HEK293 (cell line): Measurements from ENCODE around the gene MAPRE3.

Source experiments
- CTCF ChIA-PET: fragments of 350-600 bp; formaldehyde crosslinking; extraction: SDS; loops from one replicate; lab custom pipeline; 2021; ENCODE audit warnings: antibody characterized with exemption; lab: Yijun Ruan, JAX
- POLR2A ChIA-PET: fragments of 300-600 bp; formaldehyde crosslinking; extraction: SDS; loops from one replicate; lab custom pipeline; 2020; ENCODE audit warnings: antibody characterized with exemption, inconsistent platforms; lab: Yijun Ruan, JAX
- H3K27ac ChIP-seq: fragments of 200-500 bp; sonication (Bioruptor generic); 2 replicates; pipeline ENCODE4 v1.5.1; 2014; ENCODE audit warnings: low read depth, low read length, control low read depth, inconsistent platforms; ENCODE audit errors: extremely low read depth
- H3K36me3 ChIP-seq, 2 experiments: fragments of 200-500 bp in 1 of 2; sonication (Bioruptor generic) in 1 of 2; 1 replicate in 1 of 2; 2 replicates in 1 of 2; pipeline ENCODE4 v1.5.1; 2014 to 2017; ENCODE audit warnings: inconsistent platforms in 2 of 2, low read length in 2 of 2; ENCODE audit not compliant: control insufficient read depth in 2 of 2, insufficient read depth in 1 of 2
- H3K4me1 ChIP-seq: fragments of 200-500 bp; sonication (Bioruptor generic); 2 replicates; pipeline ENCODE4 v1.5.1; 2014; ENCODE audit warnings: mild to moderate bottlenecking, low read length, inconsistent platforms; ENCODE audit not compliant: control insufficient read depth, insufficient read depth
- H3K4me3 ChIP-seq: 2 replicates; pipeline ENCODE4 v1.5.1; 2011; ENCODE audit warnings: low read depth, mild to moderate bottlenecking, control low read depth, low read length, moderate library complexity
- H3K9me3 ChIP-seq: fragments of 200-500 bp; sonication (Bioruptor generic); 2 replicates; pipeline ENCODE4 v1.5.1; 2014; ENCODE audit warnings: low read depth, low read length, inconsistent platforms; ENCODE audit not compliant: control insufficient read depth, insufficient read depth
- BCL11B ChIP-seq: fragments of 450-650 bp; formaldehyde crosslinking; IDR thresholded peaks from 2 replicates; pipeline ENCODE4 v1.5.1; 2016; ENCODE audit warnings: low read depth, missing biosample characterization, missing genetic modification characterization
- PBX3 ChIP-seq: sonication (generic); formaldehyde crosslinking; IDR thresholded peaks from 2 replicates; pipeline ENCODE4 v1.8.1; 2022; ENCODE audit warnings: mild to moderate bottlenecking, moderate library complexity, missing genetic modification reagents
- SCRT2 ChIP-seq: fragments of 450-650 bp; formaldehyde crosslinking; IDR thresholded peaks from 2 replicates; pipeline ENCODE4 v1.5.1; 2016; ENCODE audit warnings: missing biosample characterization, missing genetic modification characterization
- TSHZ1 ChIP-seq: fragments of 450-650 bp; formaldehyde crosslinking; IDR thresholded peaks from 2 replicates; pipeline ENCODE4 v1.5.1; 2016; ENCODE audit warnings: missing biosample characterization, missing genetic modification characterization, borderline replicate concordance
- ZNF239 ChIP-seq: fragments of 450-650 bp; formaldehyde crosslinking; IDR thresholded peaks from 2 replicates; pipeline ENCODE4 v1.5.1; 2016; ENCODE audit warnings: missing biosample characterization, missing genetic modification characterization
- ZNF24 ChIP-seq: fragments of 450-650 bp; formaldehyde crosslinking; IDR thresholded peaks from 2 replicates; pipeline ENCODE4 v1.5.1; 2016; ENCODE audit warnings: missing biosample characterization, missing genetic modification characterization
- ZNF302 ChIP-seq: fragments of 450-650 bp; formaldehyde crosslinking; IDR thresholded peaks from 2 replicates; pipeline ENCODE4 v1.5.1; 2016; ENCODE audit warnings: missing biosample characterization, missing genetic modification characterization, low read depth
- ZNF37A ChIP-seq: fragments of 450-650 bp; IDR thresholded peaks from 2 replicates; pipeline ENCODE4 v1.5.1; 2018; ENCODE audit warnings: missing biosample characterization, missing genetic modification characterization
- ZNF391 ChIP-seq: fragments of 450-650 bp; formaldehyde crosslinking; IDR thresholded peaks from 2 replicates; pipeline ENCODE4 v1.5.1; 2016; ENCODE audit warnings: low read depth, missing biosample characterization, missing genetic modification characterization, borderline replicate concordance
- ZNF404 ChIP-seq: fragments of 450-650 bp; formaldehyde crosslinking; IDR thresholded peaks from 2 replicates; pipeline ENCODE4 v1.5.1; 2017; ENCODE audit warnings: missing biosample characterization, missing genetic modification characterization
- ZNF510 ChIP-seq: fragments of 450-650 bp; formaldehyde crosslinking; IDR thresholded peaks from 2 replicates; pipeline ENCODE4 v1.5.1; 2018; ENCODE audit warnings: mild to moderate bottlenecking, missing genetic modification characterization, missing biosample characterization; ENCODE audit not compliant: insufficient replicate concordance
- ZNF600 ChIP-seq: fragments of 450-650 bp; formaldehyde crosslinking; IDR thresholded peaks from 2 replicates; pipeline ENCODE4 v1.5.1; 2016; ENCODE audit warnings: missing biosample characterization, missing genetic modification characterization
- TF ChIP-seq, protein P1 (sequence below): fragments of 450-650 bp; formaldehyde crosslinking; IDR thresholded peaks from 2 replicates; pipeline ENCODE4 v1.5.1; 2016; ENCODE audit warnings: missing biosample characterization, missing genetic modification characterization
- TF ChIP-seq, protein P2 (sequence below): fragments of 450-650 bp; formaldehyde crosslinking; conservative IDR thresholded peaks from 2 replicates; pipeline ENCODE4 v1.5.1; 2016; ENCODE audit warnings: low read depth, missing biosample characterization, missing genetic modification characterization

Gene MAPRE3

DNA sequence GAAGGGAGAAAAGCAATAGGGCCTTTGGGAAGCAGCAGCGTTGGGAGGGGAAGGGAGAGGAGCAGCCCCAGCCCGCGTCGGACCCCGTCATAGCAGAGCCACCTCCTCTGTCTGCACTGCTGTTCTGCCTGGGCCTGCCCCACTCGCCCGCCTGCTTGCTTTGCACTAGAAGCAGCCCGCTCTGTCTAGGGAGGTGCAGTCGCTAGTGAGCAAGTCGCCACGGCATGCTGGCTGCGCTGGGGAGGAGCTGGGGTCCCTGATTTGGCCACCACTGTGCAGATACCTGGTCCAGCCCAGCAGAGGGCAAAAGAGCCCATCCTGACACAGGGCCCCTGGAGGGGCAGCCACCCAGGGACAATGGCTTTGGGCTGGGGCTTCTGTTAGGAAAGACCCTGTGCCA lies 54.4 kb downstream of the MAPRE3 start:
- 0 out of 2 replicates have a peak, but pooled peaks cover 3% of the 10 kb centered on the region for H3K4me1 ChIP-seq
- H3K27ac ChIP-seq, result no peak overlapping the region
- CTCF ChIA-PET, result interaction anchor here (0.7 to 2.0 kb wide), 5 partner anchors 8 to 175 kb away, joined by 3 to 7 read pairs (median 4); no protein-coding TSS in a partner anchor
- peaks cover 7 to 79% of the 10 kb centered on the region in 2 experiments; a peak in 2 of 3 replicates for H3K36me3 ChIP-seq
- H3K9me3 ChIP-seq, result no peaks in the 10 kb centered on the region
- POLR2A ChIA-PET, result interaction anchor here (0.9 to 1.9 kb wide), 2 partner anchors 13 to 26 kb away, joined by 3 to 6 read pairs; partner anchors contain the start of gene AGBL5
- no peak overlapping the region for H3K4me3 ChIP-seq
- TF ChIP-seq, protein P1, sequence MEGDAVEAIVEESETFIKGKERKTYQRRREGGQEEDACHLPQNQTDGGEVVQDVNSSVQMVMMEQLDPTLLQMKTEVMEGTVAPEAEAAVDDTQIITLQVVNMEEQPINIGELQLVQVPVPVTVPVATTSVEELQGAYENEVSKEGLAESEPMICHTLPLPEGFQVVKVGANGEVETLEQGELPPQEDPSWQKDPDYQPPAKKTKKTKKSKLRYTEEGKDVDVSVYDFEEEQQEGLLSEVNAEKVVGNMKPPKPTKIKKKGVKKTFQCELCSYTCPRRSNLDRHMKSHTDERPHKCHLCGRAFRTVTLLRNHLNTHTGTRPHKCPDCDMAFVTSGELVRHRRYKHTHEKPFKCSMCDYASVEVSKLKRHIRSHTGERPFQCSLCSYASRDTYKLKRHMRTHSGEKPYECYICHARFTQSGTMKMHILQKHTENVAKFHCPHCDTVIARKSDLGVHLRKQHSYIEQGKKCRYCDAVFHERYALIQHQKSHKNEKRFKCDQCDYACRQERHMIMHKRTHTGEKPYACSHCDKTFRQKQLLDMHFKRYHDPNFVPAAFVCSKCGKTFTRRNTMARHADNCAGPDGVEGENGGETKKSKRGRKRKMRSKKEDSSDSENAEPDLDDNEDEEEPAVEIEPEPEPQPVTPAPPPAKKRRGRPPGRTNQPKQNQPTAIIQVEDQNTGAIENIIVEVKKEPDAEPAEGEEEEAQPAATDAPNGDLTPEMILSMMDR (tag by site-specific recombination), result 0 out of 2 replicates have a peak, but pooled peaks have one; percentile 10
- no peak for TF ChIP-seq ZNF24 (tag by site-specific recombination)
- no peak for TF ChIP-seq BCL11B (tag by site-specific recombination)
- TF ChIP-seq, protein P2, sequence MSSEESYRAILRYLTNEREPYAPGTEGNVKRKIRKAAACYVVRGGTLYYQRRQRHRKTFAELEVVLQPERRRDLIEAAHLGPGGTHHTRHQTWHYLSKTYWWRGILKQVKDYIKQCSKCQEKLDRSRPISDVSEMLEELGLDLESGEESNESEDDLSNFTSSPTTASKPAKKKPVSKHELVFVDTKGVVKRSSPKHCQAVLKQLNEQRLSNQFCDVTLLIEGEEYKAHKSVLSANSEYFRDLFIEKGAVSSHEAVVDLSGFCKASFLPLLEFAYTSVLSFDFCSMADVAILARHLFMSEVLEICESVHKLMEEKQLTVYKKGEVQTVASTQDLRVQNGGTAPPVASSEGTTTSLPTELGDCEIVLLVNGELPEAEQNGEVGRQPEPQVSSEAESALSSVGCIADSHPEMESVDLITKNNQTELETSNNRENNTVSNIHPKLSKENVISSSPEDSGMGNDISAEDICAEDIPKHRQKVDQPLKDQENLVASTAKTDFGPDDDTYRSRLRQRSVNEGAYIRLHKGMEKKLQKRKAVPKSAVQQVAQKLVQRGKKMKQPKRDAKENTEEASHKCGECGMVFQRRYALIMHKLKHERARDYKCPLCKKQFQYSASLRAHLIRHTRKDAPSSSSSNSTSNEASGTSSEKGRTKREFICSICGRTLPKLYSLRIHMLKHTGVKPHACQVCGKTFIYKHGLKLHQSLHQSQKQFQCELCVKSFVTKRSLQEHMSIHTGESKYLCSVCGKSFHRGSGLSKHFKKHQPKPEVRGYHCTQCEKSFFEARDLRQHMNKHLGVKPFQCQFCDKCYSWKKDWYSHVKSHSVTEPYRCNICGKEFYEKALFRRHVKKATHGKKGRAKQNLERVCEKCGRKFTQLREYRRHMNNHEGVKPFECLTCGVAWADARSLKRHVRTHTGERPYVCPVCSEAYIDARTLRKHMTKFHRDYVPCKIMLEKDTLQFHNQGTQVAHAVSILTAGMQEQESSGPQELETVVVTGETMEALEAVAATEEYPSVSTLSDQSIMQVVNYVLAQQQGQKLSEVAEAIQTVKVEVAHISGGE (tag by site-specific recombination), result no peak
- peak; percentile 60 for TF ChIP-seq ZNF600
- no peak for TF ChIP-seq ZNF404 (tag by site-specific recombination)

DNA sequence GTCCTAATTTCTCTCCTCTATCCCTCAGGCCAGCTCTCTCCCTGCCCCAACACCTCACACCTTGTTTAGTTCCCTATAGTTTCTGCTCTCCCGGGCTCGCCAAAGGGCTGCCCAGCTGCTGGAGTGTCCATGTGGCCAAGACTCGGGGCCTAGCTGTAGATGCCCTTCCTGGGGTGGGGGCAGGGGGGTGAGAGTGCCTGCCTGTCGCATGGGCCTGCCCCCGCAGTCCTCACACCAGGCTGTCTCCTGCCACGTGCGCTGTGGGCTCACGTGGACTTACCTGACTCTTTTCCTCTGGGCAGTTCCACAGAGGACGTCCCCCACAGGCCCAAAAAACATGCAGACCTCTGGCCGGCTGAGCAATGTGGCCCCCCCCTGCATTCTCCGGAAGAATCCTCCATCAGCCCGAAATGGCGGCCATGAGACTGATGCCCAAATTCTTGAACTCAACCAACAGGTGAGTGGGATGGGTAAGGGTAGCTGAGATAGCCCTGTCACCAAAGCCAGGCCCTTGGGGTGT lies 54.9 kb downstream of the MAPRE3 start:
- H3K4me3 ChIP-seq, result no peak overlapping the region
- TF ChIP-seq TSHZ1, result no peak
- TF ChIP-seq ZNF239, result no peak
- TF ChIP-seq PBX3, result no peak
- no peak for TF ChIP-seq ZNF391
- no peak for TF ChIP-seq ZNF37A (tag by site-specific recombination)
- TF ChIP-seq ZNF510 (tag by site-specific recombination), result no peak
- peak; percentile 40; the same call in 1 of the 2 replicates for TF ChIP-seq SCRT2 (tag by site-specific recombination)
- TF ChIP-seq ZNF302 (tag by site-specific recombination), result no peak
- TF ChIP-seq, all 188 proteins: peak for 1
- CTCF ChIA-PET, result interaction anchor here (0.7 to 2.0 kb wide), 4 partner anchors 9 to 176 kb away, joined by 3 to 7 read pairs (median 4); no protein-coding TSS in a partner anchor
- H3K9me3 ChIP-seq, result no peaks in the 10 kb centered on the region
- peaks cover 7 to 84% of the 10 kb centered on the region in 2 experiments; a peak in 2 of 3 replicates for H3K36me3 ChIP-seq
- no peak overlapping the region for H3K27ac ChIP-seq
- POLR2A ChIA-PET, result interaction anchor here (0.9 to 1.6 kb wide), 2 partner anchors 14 to 25 kb away, joined by 3 to 4 read pairs; no protein-coding TSS in a partner anchor
- 0 out of 2 replicates have a peak, but pooled peaks cover under 1% of the 10 kb centered on the region for H3K4me1 ChIP-seq
